BE2C (cell line): ENCODE results near the gene PDE8A.
"Not testable (repeated sequence)": the region's sequence is repeated elsewhere in the genome, so short reads cannot be mapped to it uniquely, and the experiment has no call there.

ENCODE experiments used
- DNase-seq: peaks from one replicate; pipeline ENCODE4 v3.0.0-alpha.2; 2020
- H3K27me3 ChIP-seq: fragments of 250-450 bp; sonication (Bioruptor Pico); 2 replicates; pipeline ENCODE4 v1.5.1; 2020; ENCODE audit warnings: mild to moderate bottlenecking
- H3K36me3 ChIP-seq: fragments of 250-450 bp; sonication (Bioruptor Pico); 2 replicates; pipeline ENCODE4 v1.5.1; 2020; ENCODE audit warnings: mild to moderate bottlenecking
- H3K4me1 ChIP-seq: fragments of 250-450 bp; sonication (Bioruptor Pico); 2 replicates; pipeline ENCODE4 v1.5.1; 2020
- H3K4me3 ChIP-seq: 2 replicates; pipeline ENCODE4 v1.5.1; 2011; ENCODE audit warnings: low read depth, low read length
- H3K9me3 ChIP-seq: fragments of 250-450 bp; sonication (Bioruptor Pico); 2 replicates; pipeline ENCODE4 v1.5.1; 2020
- TF ChIP-seq, protein P1 (sequence below): IDR thresholded peaks from 2 replicates; pipeline ENCODE4 v1.5.1; 2012; ENCODE audit warnings: mild to moderate bottlenecking, low read depth, low read length

Gene PDE8A

DNA sequence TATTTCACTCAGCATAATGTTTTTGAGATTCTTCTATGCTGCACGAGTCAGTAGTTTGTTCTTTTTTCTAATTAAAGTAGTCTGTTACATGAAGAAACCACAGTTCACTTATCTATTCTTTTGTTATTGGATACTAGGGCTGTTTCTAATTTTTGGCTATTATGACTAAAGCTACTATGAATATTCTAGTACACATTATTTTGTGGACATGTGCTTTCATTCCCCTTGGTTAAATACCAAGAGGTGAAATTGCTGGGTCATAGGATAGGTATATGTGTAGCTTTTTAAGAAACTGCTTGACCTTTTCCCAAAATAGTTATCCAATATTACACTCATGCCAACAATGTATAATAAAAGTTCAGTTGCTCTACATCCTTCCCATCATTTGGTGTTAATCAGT lies 8.9 kb downstream of the PDE8A start:
- Histone ChIP-seq H3K4me1 (no peaks in the 10 kb centered on the region), H3K9me3 (no peaks in the 10 kb centered on the region), H3K4me3 (no peak overlapping the region), H3K27me3 (no peaks in the 10 kb centered on the region), H3K36me3 (no peaks in the 10 kb centered on the region)
- TF ChIP-seq, protein P1, sequence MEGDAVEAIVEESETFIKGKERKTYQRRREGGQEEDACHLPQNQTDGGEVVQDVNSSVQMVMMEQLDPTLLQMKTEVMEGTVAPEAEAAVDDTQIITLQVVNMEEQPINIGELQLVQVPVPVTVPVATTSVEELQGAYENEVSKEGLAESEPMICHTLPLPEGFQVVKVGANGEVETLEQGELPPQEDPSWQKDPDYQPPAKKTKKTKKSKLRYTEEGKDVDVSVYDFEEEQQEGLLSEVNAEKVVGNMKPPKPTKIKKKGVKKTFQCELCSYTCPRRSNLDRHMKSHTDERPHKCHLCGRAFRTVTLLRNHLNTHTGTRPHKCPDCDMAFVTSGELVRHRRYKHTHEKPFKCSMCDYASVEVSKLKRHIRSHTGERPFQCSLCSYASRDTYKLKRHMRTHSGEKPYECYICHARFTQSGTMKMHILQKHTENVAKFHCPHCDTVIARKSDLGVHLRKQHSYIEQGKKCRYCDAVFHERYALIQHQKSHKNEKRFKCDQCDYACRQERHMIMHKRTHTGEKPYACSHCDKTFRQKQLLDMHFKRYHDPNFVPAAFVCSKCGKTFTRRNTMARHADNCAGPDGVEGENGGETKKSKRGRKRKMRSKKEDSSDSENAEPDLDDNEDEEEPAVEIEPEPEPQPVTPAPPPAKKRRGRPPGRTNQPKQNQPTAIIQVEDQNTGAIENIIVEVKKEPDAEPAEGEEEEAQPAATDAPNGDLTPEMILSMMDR: no peak
- no peak for DNase-seq

DNA sequence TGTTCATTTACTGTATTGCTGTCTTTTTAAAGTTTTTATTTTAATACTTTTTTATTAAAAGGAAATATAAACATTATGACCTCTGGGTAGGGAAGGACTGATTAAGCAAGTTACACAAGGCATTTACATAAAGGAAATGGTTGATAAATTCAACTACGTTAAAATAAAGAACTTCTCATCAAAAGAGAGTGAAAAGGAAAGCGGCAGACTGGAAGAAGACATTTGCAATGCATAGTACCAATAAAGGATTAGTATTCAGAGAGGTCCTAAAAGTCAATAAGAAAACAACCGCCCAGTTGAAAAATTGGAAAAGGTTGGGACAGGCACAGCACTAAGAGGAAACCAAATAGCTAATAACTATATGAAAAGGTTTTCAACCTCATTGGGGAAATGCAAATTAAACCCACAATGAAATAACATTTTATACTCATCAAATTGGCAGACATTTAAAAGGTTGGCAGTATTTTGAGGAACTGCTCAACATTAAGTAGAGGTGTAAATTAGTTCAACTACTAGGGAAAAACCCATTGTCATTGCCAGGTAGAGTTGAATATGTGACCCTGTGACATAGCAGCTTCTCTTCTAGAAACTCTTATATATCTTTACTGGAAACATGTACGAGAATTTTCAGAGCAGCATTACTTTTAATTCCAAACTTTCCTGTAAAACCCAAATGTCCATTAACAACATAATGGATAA lies 9.5 kb downstream of the PDE8A start:
- Histone ChIP-seq H3K36me3 (no peaks in the 10 kb centered on the region), H3K27me3 (no peaks in the 10 kb centered on the region), H3K9me3 (no peaks in the 10 kb centered on the region), H3K4me1 (no peaks in the 10 kb centered on the region), H3K4me3 (no peak overlapping the region)
- no peak for DNase-seq
- TF ChIP-seq, protein P1: no peak

DNA sequence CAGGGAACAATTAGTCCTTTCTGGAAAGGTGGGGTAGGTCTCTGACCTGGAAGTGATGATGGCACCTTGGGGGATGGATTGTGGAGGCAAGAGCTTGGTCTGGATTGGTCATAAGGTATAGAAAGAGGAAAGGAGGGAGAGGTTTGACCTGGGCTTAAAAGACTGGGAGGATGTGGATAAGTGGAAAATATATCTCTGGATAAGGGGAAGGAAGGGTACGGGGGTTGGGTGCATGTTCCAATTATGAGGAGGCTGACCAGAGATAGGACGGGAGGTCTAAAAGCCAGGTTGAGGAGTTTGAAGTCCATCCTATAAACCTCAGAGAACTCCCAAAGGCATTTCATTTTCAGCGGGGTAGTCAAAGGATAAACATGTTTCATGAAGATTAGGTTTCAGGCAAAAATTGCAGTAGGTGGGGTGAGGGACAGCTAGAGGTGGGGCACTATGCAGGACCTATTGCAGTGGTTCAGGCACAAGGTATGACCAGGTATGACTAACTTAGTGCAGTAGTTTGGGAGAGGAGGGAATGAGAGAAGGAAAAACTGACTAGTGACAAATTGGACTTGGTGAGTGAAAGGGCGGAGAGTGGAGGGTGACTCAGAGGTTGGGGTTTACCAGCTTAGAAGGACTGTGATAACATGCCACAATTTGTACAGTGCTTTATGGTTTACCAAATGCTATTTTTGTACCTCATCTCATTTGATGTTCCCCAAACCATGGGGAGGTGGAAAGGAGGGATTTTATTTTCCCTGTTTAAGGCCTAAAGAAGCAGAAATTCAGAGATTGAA lies 10.7 kb downstream of the PDE8A start:
- TF ChIP-seq, protein P1: no peak

DNA sequence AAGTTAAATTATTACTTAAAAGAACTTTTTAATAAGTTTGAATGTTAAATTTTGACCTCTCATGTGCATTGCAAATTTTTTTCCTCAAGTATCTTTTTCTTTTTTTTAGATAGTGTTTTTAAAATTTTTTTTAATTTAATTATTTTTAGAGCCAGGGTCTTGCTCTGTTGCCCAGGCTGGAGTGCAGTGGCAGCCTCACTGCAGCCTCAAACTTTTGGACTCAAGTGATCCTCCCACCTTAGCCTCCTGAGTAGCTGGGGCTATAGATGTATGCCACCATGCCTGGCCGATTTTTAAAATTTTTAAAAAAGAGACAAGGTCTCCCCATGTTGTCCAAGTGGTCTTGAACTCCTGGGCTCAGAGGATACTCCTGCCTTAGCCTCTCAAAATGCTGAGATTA lies 14.4 kb downstream of the PDE8A start:
- no peaks in the 10 kb centered on the region for H3K36me3 ChIP-seq
- DNase-seq: no peak
- H3K4me1 ChIP-seq: no peaks in the 10 kb centered on the region
- TF ChIP-seq, protein P1: no peak
- H3K27me3 ChIP-seq: no peaks in the 10 kb centered on the region
- H3K9me3 ChIP-seq: no peaks in the 10 kb centered on the region
- H3K4me3 ChIP-seq: no peak overlapping the region

More for the DNA sequence above, 10.7 kb downstream of the PDE8A start:
- Histone ChIP-seq H3K4me1 (no peaks in the 10 kb centered on the region), H3K36me3 (no peaks in the 10 kb centered on the region), H3K4me3 (no peak overlapping the region), H3K9me3 (no peaks in the 10 kb centered on the region), H3K27me3 (no peaks in the 10 kb centered on the region)
- no peak for DNase-seq

DNA sequence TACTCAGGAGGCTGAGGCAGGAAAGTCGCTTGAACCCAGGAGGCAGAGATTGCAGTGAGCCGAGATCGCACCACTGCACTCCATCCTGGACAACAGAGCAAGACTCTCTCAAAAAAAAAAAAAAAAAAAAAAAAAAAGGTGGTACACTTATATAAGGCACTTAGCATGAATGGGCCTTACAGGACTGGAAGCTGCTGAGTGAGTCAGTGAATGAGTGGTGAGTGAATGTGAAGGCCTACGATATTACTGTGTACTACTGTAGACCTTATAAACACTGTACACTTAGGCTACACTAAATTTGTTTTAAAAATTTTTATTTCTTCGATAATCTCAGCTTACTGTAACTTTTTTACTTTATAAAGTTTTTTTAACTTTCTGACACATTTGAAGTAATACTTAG lies 15.1 kb downstream of the PDE8A start:
- H3K27me3 ChIP-seq, H3K4me1 ChIP-seq, H3K36me3 ChIP-seq, H3K4me3 ChIP-seq, DNase-seq, H3K9me3 ChIP-seq: not testable (repeated sequence)

DNA sequence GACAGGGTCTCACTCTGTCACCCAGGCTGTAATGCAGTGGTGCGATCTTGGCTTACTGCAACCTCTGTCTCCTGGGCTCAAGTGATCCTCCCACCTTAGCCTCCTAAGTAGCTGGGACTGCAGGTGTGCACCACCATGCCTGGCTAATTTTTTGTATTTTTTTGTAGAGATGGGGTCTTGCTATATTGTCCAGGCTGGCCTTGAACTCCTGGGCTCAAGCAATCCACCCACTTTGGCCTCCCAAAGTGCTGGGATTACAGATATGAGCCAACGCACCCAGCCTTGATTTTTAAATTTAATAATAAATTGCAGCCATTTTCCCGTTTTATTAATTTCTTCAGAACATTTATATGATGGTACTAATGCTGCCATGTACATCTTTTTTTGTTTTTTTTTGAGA lies 15.6 kb downstream of the PDE8A start:
- H3K4me1 ChIP-seq, H3K9me3 ChIP-seq, H3K4me3 ChIP-seq, DNase-seq, H3K36me3 ChIP-seq, H3K27me3 ChIP-seq: not testable (repeated sequence)

DNA sequence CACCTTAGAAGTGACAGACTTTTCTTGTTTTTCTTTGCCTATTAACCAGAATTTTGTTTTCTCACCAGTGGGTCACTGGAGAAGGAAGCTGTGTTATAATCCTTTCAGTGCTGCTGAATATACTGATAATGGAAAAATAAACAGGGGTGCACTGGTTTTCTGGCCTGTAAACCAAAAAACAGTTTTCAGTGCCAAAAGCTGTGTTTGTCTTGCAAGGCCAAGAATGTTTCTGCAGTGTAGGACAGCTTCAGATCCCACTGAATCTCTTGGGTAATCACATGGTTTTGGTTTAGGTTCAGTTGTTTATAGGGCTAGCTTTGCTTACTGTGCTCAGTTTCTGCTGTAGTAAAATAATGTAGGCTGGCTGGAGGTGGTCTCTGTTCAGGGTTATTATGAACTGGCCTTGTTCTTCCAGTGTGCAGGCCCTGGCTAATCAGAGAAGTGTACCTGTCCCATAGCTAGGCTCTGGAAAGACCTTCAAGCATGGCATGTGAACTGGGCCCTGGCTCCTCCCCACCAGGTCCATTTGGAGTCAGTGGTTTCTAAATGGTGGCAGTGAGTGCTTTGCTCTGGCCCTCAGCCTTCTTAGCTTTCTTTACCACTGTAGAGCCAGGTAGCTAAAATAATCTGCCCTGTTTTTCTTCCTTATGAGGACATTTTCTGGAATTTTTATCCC lies 18.7 kb downstream of the PDE8A start:
- DNase-seq: no peak
- Histone ChIP-seq H3K4me3 (no peak overlapping the region), H3K27me3 (no peaks in the 10 kb centered on the region), H3K9me3 (no peaks in the 10 kb centered on the region), H3K36me3 (no peaks in the 10 kb centered on the region; the same call in 1 of the 2 replicates), H3K4me1 (no peaks in the 10 kb centered on the region)
- TF ChIP-seq, protein P1: no peak
